Tibial nerve (tissue), 4 donors: Measurements from ENCODE around the gene TNS2. TPM values are rescaled to one million over a fixed set of nuclear protein-coding genes. Genes with fewer than 3 reads are reported as not detected.

ENCODE experiments used
- DNase-seq, 2 donors: peaks; one replicate each; pipeline ENCODE4 v3.0.0-alpha.2; 2019; ENCODE audit warnings: low spot score in 2 of 2
- H3K27ac ChIP-seq, 4 donors: fragments of 200-600 bp; sonication (generic) in 3 of 4; one replicate each; pipeline ENCODE4 v1.5.1; 2017 to 2019; ENCODE audit warnings: mild to moderate bottlenecking in 1 of 4
- H3K27me3 ChIP-seq, 2 donors: fragments of 200-600 bp; sonication (generic) in 1 of 2; one replicate each; pipeline versions ENCODE4 v1.5.1 to v1.6.0; 2017 to 2019
- H3K36me3 ChIP-seq, 3 donors: fragments of 200-600 bp; sonication (generic); one replicate each; pipeline ENCODE4 v1.5.1; 2018 to 2019
- H3K4me1 ChIP-seq, 4 donors: fragments of 200-600 bp; sonication (generic) in 3 of 4; one replicate each; pipeline ENCODE4 v1.5.1; 2017 to 2019
- H3K4me3 ChIP-seq, 4 donors: fragments of 200-600 bp; sonication (generic) in 3 of 4; one replicate each; pipeline ENCODE4 v1.5.1; 2017 to 2019; ENCODE audit warnings: mild to moderate bottlenecking in 1 of 4, moderate library complexity in 1 of 4
- H3K9me3 ChIP-seq, 4 donors: fragments of 200-600 bp; sonication (generic) in 3 of 4; one replicate each; pipeline ENCODE4 v1.5.1; 2017 to 2019
- EP300 ChIP-seq, 2 donors: sonication (generic); formaldehyde crosslinking; IDR thresholded peaks; one replicate each; pipeline ENCODE4 v1.6.1; 2017; ENCODE audit warnings: antibody characterized with exemption in 2 of 2, mild to moderate bottlenecking in 1 of 2
- POLR2A ChIP-seq, 2 donors: fragments of 450-650 bp; IDR thresholded peaks; one replicate each; pipeline ENCODE4 v1.6.1; 2017; ENCODE audit warnings: antibody characterized with exemption in 2 of 2, mild to moderate bottlenecking in 2 of 2, moderate library complexity in 2 of 2
- WGBS, 2 donors: methylation state at CpG; one replicate each; pipeline ENCODE4 v1.1.5; 2018; 5-methylcytosine and 5-hydroxymethylcytosine counted together
- total RNA-seq, 4 donors: library from RNA; depleted of rRNA; stranded (reverse); fragments of >200 nt; gene quantifications; one replicate each; pipeline ENCODE4 v1.1.0, GENCODE V29; 2016
- TF ChIP-seq, protein P1 (sequence below), 5 experiments: fragments of 200-600 bp in 3 of 5; fragments of 450-650 bp in 2 of 5; sonication (generic) in 3 of 5; IDR thresholded peaks; one replicate each; pipeline ENCODE4 v1.5.1; 2016 to 2019; ENCODE audit warnings: antibody characterized with exemption in 5 of 5, mild to moderate bottlenecking in 3 of 5, moderate library complexity in 2 of 5

TNS2 gene
- total RNA-seq, 4 donors from 2014 or later: 411 to 653 (median 546) TPM

DNA sequence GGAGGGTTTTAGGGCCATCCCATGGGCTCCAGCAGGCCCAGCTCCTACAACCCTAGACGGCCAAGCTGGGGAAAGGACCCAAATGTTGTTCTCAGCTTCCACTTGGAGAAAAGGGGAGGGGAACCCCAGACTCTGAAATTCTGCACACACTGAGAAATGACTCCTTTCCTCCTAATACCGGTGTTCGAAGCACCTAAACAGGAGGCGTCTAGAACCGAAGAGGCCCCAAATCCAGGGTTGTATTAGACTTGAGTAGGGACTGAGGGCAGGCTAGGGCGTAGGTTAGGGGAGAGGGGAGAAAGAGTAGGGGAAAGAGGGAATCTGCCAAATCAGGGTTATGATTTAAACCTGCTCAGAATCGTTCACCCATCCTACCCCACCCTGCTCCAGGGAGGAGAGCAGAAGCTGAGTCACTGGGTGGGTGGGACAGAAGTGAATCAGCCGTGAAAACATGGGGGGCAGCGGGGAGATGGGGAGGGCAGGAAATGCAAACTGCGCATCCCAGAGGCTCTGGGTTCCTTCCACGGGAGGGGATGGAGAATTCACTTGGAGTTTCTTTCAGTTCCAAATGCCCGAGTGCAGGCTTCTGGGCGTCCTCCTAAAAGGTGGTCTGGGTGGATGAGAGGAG lies 48.6 kb downstream of the TNS2 start:
- TF ChIP-seq EP300 (IDR thresholded peaks at IDR 0.05) (peak in 1 of 2 donors; percentile 14), POLR2A (IDR thresholded peaks at IDR 0.05) (peak in 1 of 2 donors; percentile 26)
- TF ChIP-seq, protein P1, sequence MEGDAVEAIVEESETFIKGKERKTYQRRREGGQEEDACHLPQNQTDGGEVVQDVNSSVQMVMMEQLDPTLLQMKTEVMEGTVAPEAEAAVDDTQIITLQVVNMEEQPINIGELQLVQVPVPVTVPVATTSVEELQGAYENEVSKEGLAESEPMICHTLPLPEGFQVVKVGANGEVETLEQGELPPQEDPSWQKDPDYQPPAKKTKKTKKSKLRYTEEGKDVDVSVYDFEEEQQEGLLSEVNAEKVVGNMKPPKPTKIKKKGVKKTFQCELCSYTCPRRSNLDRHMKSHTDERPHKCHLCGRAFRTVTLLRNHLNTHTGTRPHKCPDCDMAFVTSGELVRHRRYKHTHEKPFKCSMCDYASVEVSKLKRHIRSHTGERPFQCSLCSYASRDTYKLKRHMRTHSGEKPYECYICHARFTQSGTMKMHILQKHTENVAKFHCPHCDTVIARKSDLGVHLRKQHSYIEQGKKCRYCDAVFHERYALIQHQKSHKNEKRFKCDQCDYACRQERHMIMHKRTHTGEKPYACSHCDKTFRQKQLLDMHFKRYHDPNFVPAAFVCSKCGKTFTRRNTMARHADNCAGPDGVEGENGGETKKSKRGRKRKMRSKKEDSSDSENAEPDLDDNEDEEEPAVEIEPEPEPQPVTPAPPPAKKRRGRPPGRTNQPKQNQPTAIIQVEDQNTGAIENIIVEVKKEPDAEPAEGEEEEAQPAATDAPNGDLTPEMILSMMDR (IDR thresholded peaks at IDR 0.05): no peak
- peak in 1 of 2 donors; percentile 55 for DNase-seq
- peak overlapping the region; percentile 43 to 85 (median 57) for H3K4me3 ChIP-seq
- H3K9me3 ChIP-seq: no peaks in the 10 kb centered on the region
- H3K36me3 ChIP-seq: peaks cover 0 to 24% (median 0%) of the 10 kb centered on the region in 3 donors
- H3K27me3 ChIP-seq: no peaks in the 10 kb centered on the region
- peak overlapping the region; percentile 49 to 94 (median 87) for H3K27ac ChIP-seq
- 19 to 21% methylated on average over 13 of the region's 13 CpGs for WGBS, 2 donors
- H3K4me1 ChIP-seq: peaks cover 0 to 87% (median 38%) of the 10 kb centered on the region in 4 donors

DNA sequence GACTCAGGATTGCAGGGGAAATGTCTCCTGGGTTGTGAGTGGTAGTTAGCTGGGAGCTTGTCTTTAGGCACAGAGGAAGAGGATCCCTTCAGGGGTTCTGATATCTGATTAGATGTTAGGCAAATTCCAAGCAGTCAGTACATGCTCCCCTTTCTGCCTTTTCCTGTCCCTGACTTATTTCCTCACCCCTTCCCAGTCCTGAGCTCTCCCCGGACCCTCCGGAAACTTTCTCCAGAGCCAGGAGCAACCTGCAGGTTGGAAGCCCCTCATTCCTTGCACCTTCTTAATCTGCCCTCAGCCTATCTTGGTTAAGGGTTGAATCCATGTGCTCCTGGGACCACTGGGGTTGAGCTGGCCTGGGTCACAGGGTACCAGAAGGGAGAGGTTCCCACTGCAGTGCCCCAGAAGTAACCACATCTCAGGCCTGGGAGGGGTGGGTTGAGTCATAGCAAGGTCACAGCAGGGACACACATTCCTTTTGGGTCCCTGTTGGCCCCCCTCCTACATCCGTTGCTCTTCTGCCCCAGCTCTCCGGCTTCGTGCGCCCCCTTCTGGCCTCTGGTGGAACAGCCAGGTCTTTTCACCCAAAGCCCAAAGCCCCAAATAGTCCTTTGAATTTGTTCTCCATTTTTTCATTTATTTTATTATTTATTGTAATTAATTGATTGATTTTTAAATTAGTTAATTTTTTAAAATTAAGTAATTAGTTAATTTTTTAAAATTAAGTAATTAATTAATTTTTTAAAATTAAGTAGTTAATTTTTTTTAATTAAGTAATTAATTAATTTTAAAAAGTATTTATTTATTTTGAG lies 49.4 kb downstream of the TNS2 start:
- WGBS, 2 donors: 6 to 7% methylated on average over 6 of the region's 6 CpGs
- Histone ChIP-seq H3K27ac (peak overlapping the region; percentile 52 to 94 (median 87)), H3K4me1 (peaks cover 0 to 90% (median 43%) of the 10 kb centered on the region in 4 donors)

DNA sequence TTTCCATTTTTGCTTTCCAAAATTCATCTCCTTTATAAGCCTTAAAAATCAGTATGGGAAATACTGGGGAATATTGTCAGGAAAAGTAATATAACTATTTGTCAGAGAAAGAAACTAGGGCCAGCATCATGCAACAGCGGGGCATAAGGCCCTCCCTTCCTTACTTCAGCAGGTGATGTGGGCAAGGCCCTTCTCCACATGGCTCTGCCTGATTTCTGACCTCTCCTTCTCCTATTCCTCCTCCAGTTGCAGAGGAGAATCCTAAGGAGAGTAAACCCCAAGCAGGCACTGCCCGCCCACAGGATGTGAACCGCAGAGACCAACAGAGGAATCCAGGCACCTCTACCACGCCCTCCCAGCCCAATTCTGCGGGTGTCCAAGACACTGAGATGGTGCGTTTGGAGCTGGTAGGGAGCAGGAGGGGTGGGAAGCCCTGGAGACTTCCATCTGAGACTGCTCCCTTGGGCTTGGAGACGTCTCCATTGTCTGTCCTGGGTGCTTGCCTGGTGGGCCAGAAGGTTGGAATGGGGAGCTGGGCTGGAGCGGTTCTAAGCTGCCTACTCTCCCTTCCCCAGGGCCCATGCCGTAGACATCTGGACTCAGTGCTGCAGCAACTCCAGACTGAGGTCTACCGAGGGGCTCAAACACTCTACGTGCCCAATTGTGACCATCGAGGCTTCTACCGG lies 50.7 kb downstream of the TNS2 start:
- TF ChIP-seq POLR2A (IDR thresholded peaks at IDR 0.05) (no peak), EP300 (IDR thresholded peaks at IDR 0.05) (no peak)
- TF ChIP-seq, protein P1 (IDR thresholded peaks at IDR 0.05): no peak
- Histone ChIP-seq H3K9me3 (no peaks in the 10 kb centered on the region), H3K4me1 (peaks cover 0 to 90% (median 42%) of the 10 kb centered on the region in 4 donors), H3K36me3 (peaks cover 0 to 24% (median 0%) of the 10 kb centered on the region in 3 donors), H3K4me3 (peak overlapping the region in 1 of 4 donors; percentile 85), H3K27ac (peak overlapping the region in 3 of 4 donors; percentile 19 to 93 (median 72)), H3K27me3 (no peaks in the 10 kb centered on the region)
- no peak for DNase-seq
- 73 to 77% methylated on average over 8 to 13 of the region's 13 CpGs for WGBS, 2 donors

More for the DNA sequence above, 49.4 kb downstream of the TNS2 start:
- H3K9me3 ChIP-seq: no peaks in the 10 kb centered on the region
- peaks cover 0 to 24% (median 0%) of the 10 kb centered on the region in 3 donors for H3K36me3 ChIP-seq
- H3K4me3 ChIP-seq: peak overlapping the region; percentile 43 to 85 (median 57)
- TF ChIP-seq POLR2A (IDR thresholded peaks at IDR 0.05) (peak in 1 of 2 donors; percentile 29), EP300 (IDR thresholded peaks at IDR 0.05) (peak; percentile 48 to 91)
- TF ChIP-seq, protein P1 (IDR thresholded peaks at IDR 0.05): peak; percentile 91 to 99 (median 97)
- H3K27me3 ChIP-seq: no peaks in the 10 kb centered on the region
- DNase-seq: peak; percentile 93 to 97

DNA sequence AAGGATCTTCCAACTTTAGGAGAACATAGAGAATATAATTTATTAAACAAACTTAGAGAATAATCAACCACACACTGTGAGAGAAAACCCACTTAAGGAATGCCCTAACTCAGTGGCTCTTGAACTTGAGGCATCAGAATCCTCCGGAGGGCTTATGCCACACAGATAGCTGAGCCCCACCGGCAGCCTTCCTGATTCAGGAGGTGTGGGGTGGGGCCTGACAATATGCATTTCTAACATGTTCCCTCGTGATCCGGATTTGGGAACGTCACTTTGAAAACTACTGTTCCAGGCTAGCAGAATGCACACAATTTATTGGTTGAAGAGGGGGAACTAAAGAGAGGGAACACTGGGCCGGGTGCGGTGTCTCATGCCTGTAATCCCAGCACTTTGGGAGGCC lies 51.4 kb downstream of the TNS2 start:
- H3K4me3 ChIP-seq: peak overlapping the region in 1 of 4 donors; percentile 85
- peak overlapping the region in 1 of 4 donors; percentile 93 for H3K27ac ChIP-seq
- TF ChIP-seq POLR2A (IDR thresholded peaks at IDR 0.05) (no peak), EP300 (IDR thresholded peaks at IDR 0.05) (no peak)
- TF ChIP-seq, protein P1 (IDR thresholded peaks at IDR 0.05): no peak
- no peaks in the 10 kb centered on the region for H3K9me3 ChIP-seq
- DNase-seq: no peak
- peaks cover 0 to 90% (median 36%) of the 10 kb centered on the region in 4 donors for H3K4me1 ChIP-seq
- no peaks in the 10 kb centered on the region for H3K27me3 ChIP-seq
- H3K36me3 ChIP-seq: peaks cover 0 to 24% (median 0%) of the 10 kb centered on the region in 3 donors
- 71 to 77% methylated on average over 7 of the region's 7 CpGs for WGBS, 2 donors
